ENCODE data around the gene DHRS7B.

DHRS7B gene

GRCh38 chr17:21194226-21194625 is 67.5 kb downstream of the DHRS7B start:
- peaks cover 19 to 39% (median 33%) of the 10 kb centered on the region in 3 donors for H3K36me3 ChIP-seq
- intact Hi-C loops (cut with DNase I; ENCODE audit: low total_unique reads): no loop called here
- no peaks in the 10 kb centered on the region for H3K9me3 ChIP-seq
- H3K4me1 ChIP-seq: peaks cover 0 to 39% (median 25%) of the 10 kb centered on the region in 4 donors
- H3K27me3 ChIP-seq: no peaks in the 10 kb centered on the region
- no peak for TF ChIP-seq CTCF (IDR thresholded peaks at IDR 0.05)
- peak overlapping the region in 1 of 2 donors; percentile 23 for H3K27ac ChIP-seq
- H3K4me3 ChIP-seq: no peak overlapping the region
- no peak for DNase-seq

GRCh38 chr17:21194703-21195102 is 67.9 kb downstream of the DHRS7B start:
- peak overlapping the region; percentile 23 to 43 for H3K27ac ChIP-seq
- DNase-seq: no peak
- intact Hi-C loops (cut with DNase I; ENCODE audit: low total_unique reads): no loop called here

GRCh38 chr17:21196126-21196525 is 69.4 kb downstream of the DHRS7B start:
- Histone ChIP-seq H3K4me3 (no peak overlapping the region), H3K9me3 (no peaks in the 10 kb centered on the region), H3K27ac (no peak overlapping the region), H3K27me3 (no peaks in the 10 kb centered on the region), H3K4me1 (peaks cover 0 to 53% (median 26%) of the 10 kb centered on the region in 4 donors), H3K36me3 (peaks cover 19 to 32% (median 25%) of the 10 kb centered on the region in 3 donors)
- intact Hi-C loops (cut with DNase I; ENCODE audit: low total_unique reads): no loop called here
- no peak for DNase-seq
- TF ChIP-seq CTCF (IDR thresholded peaks at IDR 0.05): no peak

More at GRCh38 chr17:21194703-21195102, 67.9 kb downstream of the DHRS7B start:
- Histone ChIP-seq H3K27me3 (no peaks in the 10 kb centered on the region), H3K36me3 (peaks cover 19 to 34% (median 32%) of the 10 kb centered on the region in 3 donors), H3K9me3 (no peaks in the 10 kb centered on the region), H3K4me3 (no peak overlapping the region), H3K4me1 (peaks cover 0 to 44% (median 27%) of the 10 kb centered on the region in 4 donors)
- no peak for TF ChIP-seq CTCF (IDR thresholded peaks at IDR 0.05)

- Histone ChIP-seq H3K4me3 (no peak overlapping the region), H3K9me3 (no peaks in the 10 kb centered on the region), H3K27ac (no peak overlapping the region), H3K36me3 (peaks cover 19 to 32% (median 24%) of the 10 kb centered on the region in 3 donors), H3K27me3 (no peaks in the 10 kb centered on the region), H3K4me1 (peaks cover 0 to 64% (median 38%) of the 10 kb centered on the region in 4 donors)
- intact Hi-C loops (cut with DNase I; ENCODE audit: low total_unique reads): no loop called here
- TF ChIP-seq CTCF (IDR thresholded peaks at IDR 0.05): no peak
- no peak for DNase-seq
Measured at GRCh38 chr17:21198411-21198810, 71.6 kb downstream of the DHRS7B start.

- Histone ChIP-seq H3K27ac (no peak overlapping the region), H3K4me1 (peaks cover 0 to 64% (median 40%) of the 10 kb centered on the region in 4 donors)
- no peak for DNase-seq
Measured at GRCh38 chr17:21199311-21199710, 72.5 kb downstream of the DHRS7B start.

More at GRCh38 chr17:21199311-21199710, 72.5 kb downstream of the DHRS7B start:
- Histone ChIP-seq H3K36me3 (peaks cover 19 to 32% (median 24%) of the 10 kb centered on the region in 3 donors), H3K4me3 (no peak overlapping the region), H3K9me3 (no peaks in the 10 kb centered on the region), H3K27me3 (no peaks in the 10 kb centered on the region)
- no peak for TF ChIP-seq CTCF (IDR thresholded peaks at IDR 0.05)
- intact Hi-C loops (cut with DNase I; ENCODE audit: low total_unique reads): no loop called here
